GM23248 (cell line): ENCODE data around the gene DUSP22. TPM values are rescaled to one million over a fixed set of nuclear protein-coding genes. Genes with fewer than 3 reads are reported as not detected.

Experiments used
- DNase-seq: peaks from one replicate; pipeline ENCODE4 v3.0.0-alpha.2; 2015
- H2AFZ ChIP-seq: fragments of 200-600 bp; sonication (generic); 2 replicates; pipeline ENCODE4 v1.6.1; 2016; ENCODE audit warnings: antibody characterized with exemption
- H3F3A ChIP-seq: fragments of 200-600 bp; sonication (generic); 2 replicates; pipeline ENCODE4 v1.6.1; 2016; ENCODE audit warnings: mild to moderate bottlenecking, antibody characterized with exemption, mixed run types; ENCODE audit not compliant: insufficient read depth
- H3K27ac ChIP-seq: fragments of 200-600 bp; sonication (generic); 2 replicates; pipeline ENCODE4 v1.5.1; 2016; ENCODE audit warnings: mild to moderate bottlenecking
- H3K27me3 ChIP-seq: fragments of 200-600 bp; sonication (generic); replicated peaks from 2 replicates; pipeline ENCODE4 v1.6.1; 2016; ENCODE audit warnings: mild to moderate bottlenecking; ENCODE audit not compliant: insufficient read depth
- H3K36me3 ChIP-seq: fragments of 200-600 bp; sonication (generic); 2 replicates; pipeline ENCODE4 v1.6.1; 2016; ENCODE audit warnings: low read depth, mild to moderate bottlenecking
- H3K4me1 ChIP-seq: fragments of 200-600 bp; sonication (generic); 2 replicates; pipeline ENCODE4 v1.6.1; 2016; ENCODE audit warnings: mild to moderate bottlenecking; ENCODE audit not compliant: insufficient read depth
- H3K4me2 ChIP-seq: fragments of 200-600 bp; sonication (generic); one replicate; pipeline ENCODE4 v1.6.1; 2016; ENCODE audit warnings: mild to moderate bottlenecking; ENCODE audit not compliant: unreplicated experiment
- H3K4me3 ChIP-seq: fragments of 200-600 bp; sonication (generic); 2 replicates; pipeline ENCODE4 v1.5.1; 2016; ENCODE audit warnings: mild to moderate bottlenecking
- H3K79me2 ChIP-seq: fragments of 200-600 bp; sonication (generic); 2 replicates; pipeline ENCODE4 v1.6.1; 2016; ENCODE audit warnings: mild to moderate bottlenecking; ENCODE audit not compliant: insufficient read depth
- H3K9ac ChIP-seq: fragments of 200-600 bp; sonication (generic); 2 replicates; pipeline ENCODE4 v1.6.1; 2016; ENCODE audit warnings: mild to moderate bottlenecking
- H3K9me2 ChIP-seq: fragments of 200-600 bp; sonication (generic); 2 replicates; pipeline ENCODE4 v1.6.1; 2016; ENCODE audit warnings: mixed run types, mild to moderate bottlenecking, moderate library complexity; ENCODE audit not compliant: insufficient read depth
- H3K9me3 ChIP-seq: fragments of 200-600 bp; sonication (generic); one replicate; pipeline ENCODE4 v1.6.1; 2017; ENCODE audit warnings: low read depth
- H4K20me1 ChIP-seq: fragments of 200-600 bp; sonication (generic); 2 replicates; pipeline ENCODE4 v1.6.0; 2016; ENCODE audit not compliant: insufficient read depth
- EZH2 ChIP-seq: fragments of 200-600 bp; sonication (generic); IDR thresholded peaks from 2 replicates; pipeline ENCODE4 v1.6.1; 2018; ENCODE audit warnings: antibody characterized with exemption, mild to moderate bottlenecking; ENCODE audit not compliant: insufficient read depth, poor library complexity, severe bottlenecking
- EZH2phosphoT487 ChIP-seq: fragments of 200-600 bp; sonication (generic); IDR thresholded peaks from 2 replicates; pipeline ENCODE4 v1.6.1; 2018; ENCODE audit warnings: antibody characterized with exemption, moderate library complexity, mild to moderate bottlenecking, low read depth; ENCODE audit not compliant: insufficient read depth
- WGBS, 2 experiments: methylation state at CpG; one replicate each; pipeline ENCODE4 v1.1.6; 2015 to 2017; ENCODE audit warnings: low lambda C conversion rate in 2 of 2, low coverage in 1 of 2; ENCODE audit errors: missing lambda C conversion rate in 2 of 2; 5-methylcytosine and 5-hydroxymethylcytosine counted together
- in situ Hi-C: fragments of 300-500 bp; cut with MboI; formaldehyde crosslinking; loops from 2 replicates; pipeline ENCODE4 v1.15.0; 2020
- polyA plus RNA-seq: library from polyadenylated mRNA; unstranded; fragments of >200 nt; fragmentation: Nextera tagmentation; extraction: Ambion mirVana; gene quantifications from 2 replicates; pipeline ENCODE4 v1.2.1, GENCODE V29; 2016
- total RNA-seq: library from RNA; depleted of rRNA; stranded (reverse); fragments of >200 nt; shearing (Covaris generic); gene quantifications from 2 replicates; pipeline ENCODE4 v1.2.3, GENCODE V29; 2014

DUSP22 gene
- total and polyA plus RNA-seq, 2 experiments from 2014 or later, result 12.4 to 15.7 TPM

DNA sequence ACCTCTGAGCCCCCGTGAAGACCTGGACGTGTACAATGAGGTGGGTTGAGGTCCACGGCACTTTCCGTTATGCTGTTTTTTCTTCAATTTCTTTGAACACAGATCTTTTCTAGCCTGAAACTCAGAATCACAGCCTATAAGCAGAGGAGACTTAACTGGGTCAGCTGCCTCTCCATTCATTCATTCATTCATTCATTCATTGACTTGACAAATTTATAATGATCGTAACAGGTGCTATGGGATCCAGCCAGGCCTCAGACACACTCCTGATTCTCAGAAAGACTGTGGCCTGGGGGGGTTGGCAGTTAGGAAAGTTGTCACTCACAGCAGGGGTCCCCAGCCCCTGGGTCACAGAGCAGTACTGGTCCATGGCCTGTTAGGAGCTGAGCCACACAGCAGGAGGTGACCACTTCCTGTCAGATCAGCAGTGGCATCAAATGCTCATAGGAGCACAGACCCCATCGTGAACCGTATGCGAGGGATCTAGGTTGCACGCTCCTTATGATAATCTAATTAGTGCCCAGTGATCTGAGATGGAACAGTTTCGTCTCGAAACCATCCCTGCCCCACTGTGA is 60.7 kb downstream of the DUSP22 start:
- H2AFZ ChIP-seq, result no peak overlapping the region
- 65 to 66% methylated on average over 11 of the region's 11 CpGs for WGBS, 2 experiments
- H3K9me3 ChIP-seq, result no peaks in the 10 kb centered on the region
- no peak overlapping the region for H3K27ac ChIP-seq
- no peak overlapping the region for H3K9ac ChIP-seq
- no peak overlapping the region for H3K4me3 ChIP-seq
- H3F3A ChIP-seq, result no peaks in the 10 kb centered on the region
- in situ Hi-C loops, result no loop called here
- no peaks in the 10 kb centered on the region for H3K36me3 ChIP-seq
- no peak overlapping the region for H3K4me2 ChIP-seq
- no peaks in the 10 kb centered on the region for H3K9me2 ChIP-seq
- TF ChIP-seq EZH2phosphoT487 (no peak), EZH2 (no peak)
- no peaks in the 10 kb centered on the region for H3K27me3 ChIP-seq
- no peaks in the 10 kb centered on the region for H3K79me2 ChIP-seq
- no peaks in the 10 kb centered on the region for H4K20me1 ChIP-seq
- H3K4me1 ChIP-seq, result no peaks in the 10 kb centered on the region
- DNase-seq, result no peak

DNA sequence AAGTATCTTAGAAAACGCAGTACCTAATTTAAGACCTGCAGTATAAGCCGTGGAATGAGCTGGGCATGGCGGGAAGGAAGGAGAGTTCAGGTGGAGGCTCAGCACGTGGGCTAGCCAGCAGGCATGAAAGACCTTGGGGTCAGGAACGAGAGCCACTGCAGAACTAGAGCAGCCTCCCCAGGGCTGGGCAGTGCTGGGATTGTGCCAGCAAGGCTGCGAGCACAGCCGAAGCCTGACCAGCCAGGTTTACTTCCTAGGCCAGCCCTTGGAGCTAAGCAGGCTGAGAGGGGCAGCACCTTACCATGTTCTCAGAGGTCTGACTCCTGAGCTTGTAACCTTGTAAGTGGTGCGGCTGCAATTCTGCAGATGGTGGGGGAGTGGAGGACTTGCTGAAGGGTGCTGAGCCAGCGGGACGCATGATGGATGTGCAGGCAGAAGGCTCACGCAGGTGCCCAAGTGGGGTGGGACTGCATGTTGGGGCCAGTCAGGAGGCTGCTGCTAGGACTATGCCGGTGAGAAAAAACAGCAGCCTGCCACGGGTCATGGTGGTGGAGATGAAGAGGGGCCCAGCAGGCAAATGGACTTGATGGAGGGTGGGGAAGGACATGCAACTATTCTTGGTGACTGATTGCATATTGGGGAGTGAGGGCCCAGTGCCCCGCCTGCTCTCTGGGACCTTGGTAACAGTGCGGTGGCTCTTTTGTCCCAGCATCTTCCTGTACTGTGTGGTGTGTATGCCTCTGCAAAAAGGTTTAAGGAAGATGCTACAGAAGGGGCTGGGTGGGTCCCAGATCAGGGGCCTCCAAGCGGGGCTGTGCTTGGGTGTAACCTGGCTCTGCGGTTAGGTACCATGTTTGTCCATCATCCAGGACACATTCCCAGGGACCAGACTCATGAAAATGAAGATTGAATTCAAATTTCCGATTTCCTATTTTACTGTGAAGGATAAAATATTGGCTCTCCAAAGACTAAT is 61.6 kb downstream of the DUSP22 start:
- Histone ChIP-seq H3K27ac (no peak overlapping the region), H3K9ac (no peak overlapping the region), H3K4me3 (no peak overlapping the region), H3K79me2 (no peaks in the 10 kb centered on the region), H3K9me2 (no peaks in the 10 kb centered on the region), H3K4me2 (no peak overlapping the region), H2AFZ (no peak overlapping the region), H3K36me3 (no peaks in the 10 kb centered on the region), H3F3A (no peaks in the 10 kb centered on the region), H3K4me1 (no peaks in the 10 kb centered on the region), H4K20me1 (no peaks in the 10 kb centered on the region), H3K27me3 (no peaks in the 10 kb centered on the region), H3K9me3 (no peaks in the 10 kb centered on the region)
- no peak for DNase-seq
- in situ Hi-C loops, result no loop called here
- TF ChIP-seq EZH2 (no peak), EZH2phosphoT487 (no peak)
- 67 to 70% methylated on average over 18 of the region's 18 CpGs for WGBS, 2 experiments

- Histone ChIP-seq H2AFZ (no peak overlapping the region), H3K27ac (no peak overlapping the region), H3K79me2 (no peaks in the 10 kb centered on the region), H4K20me1 (no peaks in the 10 kb centered on the region), H3K9me3 (no peaks in the 10 kb centered on the region), H3K9me2 (no peaks in the 10 kb centered on the region), H3K4me2 (no peak overlapping the region), H3K27me3 (no peaks in the 10 kb centered on the region), H3K36me3 (no peaks in the 10 kb centered on the region), H3K9ac (no peak overlapping the region), H3F3A (no peaks in the 10 kb centered on the region), H3K4me3 (no peak overlapping the region), H3K4me1 (no peaks in the 10 kb centered on the region)
- WGBS, 2 experiments, result 69 to 70% methylated on average over 15 of the region's 15 CpGs
- in situ Hi-C loops, result no loop called here
- TF ChIP-seq EZH2, result no peak
- no peak for DNase-seq
These were observed 62.5 kb downstream of the DUSP22 start for GRCh38 chr6:354631-355280.

- H3K4me1 ChIP-seq, result no peaks in the 10 kb centered on the region
- no peak overlapping the region for H3K27ac ChIP-seq
- H3K36me3 ChIP-seq, result no peaks in the 10 kb centered on the region
- in situ Hi-C loops, result no loop called here
- no peak overlapping the region for H3K9ac ChIP-seq
- no peaks in the 10 kb centered on the region for H3K9me2 ChIP-seq
- H4K20me1 ChIP-seq, result no peaks in the 10 kb centered on the region
- H3F3A ChIP-seq, result no peaks in the 10 kb centered on the region
- H3K9me3 ChIP-seq, result no peaks in the 10 kb centered on the region
- no peak for DNase-seq
- H3K79me2 ChIP-seq, result no peaks in the 10 kb centered on the region
- H3K4me2 ChIP-seq, result no peak overlapping the region
- no peak overlapping the region for H3K4me3 ChIP-seq
- WGBS, 2 experiments, result 49 to 52% methylated on average over 9 of the region's 9 CpGs
- no peaks in the 10 kb centered on the region for H3K27me3 ChIP-seq
- H2AFZ ChIP-seq, result no peak overlapping the region
- TF ChIP-seq EZH2 (no peak), EZH2phosphoT487 (no peak)
These were observed 63.3 kb downstream of the DUSP22 start for GRCh38 chr6:355373-356208.
